ENCODE data around the gene TENM4.

- TF ChIP-seq CTCF (IDR thresholded peaks at IDR 0.05) (no peak), EZH2 (IDR thresholded peaks at IDR 0.05) (no peak)
These were observed 446.9 kb downstream of the TENM4 start for GRCh38 chr11:78993802-78994430.

All from neural progenitor cell (in vitro differentiated cells).